HG02678 (cell line): ENCODE measurements around the gene TRIM3.
A peak's percentile ranks its signal among the peaks of the same experiment; 100 is the strongest.

Experiments
- ATAC-seq: cut with Tn5 transposase; IDR thresholded peaks from one replicate; pipeline ENCODE4 v1.9.1; 2021; ENCODE audit warnings: mild to moderate bottlenecking, moderate library complexity; ENCODE audit not compliant: unreplicated experiment

The TRIM3 gene

DNA sequence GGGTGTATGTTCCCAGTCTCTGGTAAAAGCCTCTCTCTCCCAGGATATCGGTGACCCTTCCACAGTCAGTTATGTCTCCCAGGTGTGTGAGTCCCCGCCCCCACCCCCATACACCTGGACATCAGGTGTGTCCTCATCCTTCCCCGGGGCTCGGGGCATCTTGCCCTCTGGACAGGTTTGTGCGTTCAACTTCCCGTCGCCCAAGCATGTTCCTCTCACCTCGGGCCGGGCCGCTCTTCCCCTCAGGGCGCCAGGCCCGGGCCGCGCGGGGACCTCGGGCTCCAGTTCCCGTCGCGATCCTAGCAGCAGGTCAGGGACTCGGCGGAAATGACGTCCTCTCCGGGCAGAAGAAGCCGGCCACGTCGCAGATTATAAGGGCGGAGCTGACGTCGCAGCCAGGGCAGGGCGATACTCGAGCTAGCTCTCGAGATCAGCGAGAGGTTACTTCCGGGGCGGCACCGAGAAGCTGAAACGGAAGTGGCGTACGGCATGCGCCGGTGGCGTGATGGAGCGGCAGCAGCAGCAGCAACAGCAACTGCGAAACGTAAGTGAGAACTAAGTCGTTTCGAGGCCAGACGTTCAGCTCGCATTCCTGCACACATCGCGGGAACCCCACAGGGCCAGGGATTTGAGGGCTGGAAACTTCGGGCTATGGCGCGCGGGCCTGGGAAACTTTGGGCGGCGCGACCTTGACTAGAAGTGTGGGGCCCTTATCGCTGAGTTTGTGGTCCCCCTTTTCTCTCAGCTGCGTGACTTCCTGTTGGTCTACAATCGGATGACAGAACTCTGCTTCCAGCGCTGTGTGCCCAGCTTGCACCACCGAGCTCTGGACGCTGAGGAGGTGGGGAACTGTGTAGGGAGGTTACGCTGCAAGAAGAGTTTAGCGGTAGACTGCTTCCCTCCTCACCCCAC, 7.5 kb upstream of the TRIM3 start, which contains the start of the genes ARFIP2 and TIMM10B:
Gene ARFIP2 (minus strand): TSS at position 320 of the 912 bp plus-strand sequence. CDS start 910 bp downstream, outside the sequence.
Gene TIMM10B (plus strand): TSS at position 490 of the 912 bp plus-strand sequence. CDS start 16 bp downstream, at position 506.
- ATAC-seq, result peak; percentile 99

DNA sequence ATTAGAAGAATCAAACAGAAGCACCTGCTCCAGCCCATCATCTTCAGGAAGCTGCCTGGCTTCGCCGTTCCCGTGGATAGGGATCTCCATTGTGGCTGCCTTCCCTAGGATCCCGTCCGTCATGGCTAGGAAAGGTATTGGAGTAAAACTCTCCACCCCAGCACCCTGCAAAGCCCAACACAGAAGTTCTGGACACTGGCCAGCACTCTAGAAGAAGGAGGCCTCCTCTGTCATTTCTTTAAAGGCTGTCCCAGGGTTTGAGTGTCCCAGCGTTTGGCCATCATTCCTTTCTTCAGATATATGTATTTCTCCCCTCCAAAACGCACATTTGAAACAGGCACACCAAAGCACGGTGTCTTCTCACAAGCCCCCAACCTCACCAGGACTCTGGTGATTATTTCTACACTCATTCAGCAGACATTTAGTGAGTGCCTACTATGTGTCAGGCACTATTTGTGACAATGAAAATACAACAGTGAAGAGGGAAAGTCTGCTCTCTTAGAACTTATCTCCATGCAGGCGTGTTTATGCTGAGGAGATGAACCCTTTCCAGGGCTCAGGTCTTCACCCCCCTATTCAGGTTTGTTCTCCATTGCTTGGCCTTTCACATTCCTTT, 6.7 kb upstream of the TRIM3 start:
- no peak for ATAC-seq

GRCh38 chr11:6476571-6476970, 2.8 kb upstream of the TRIM3 start:
- ATAC-seq, result no peak

DNA sequence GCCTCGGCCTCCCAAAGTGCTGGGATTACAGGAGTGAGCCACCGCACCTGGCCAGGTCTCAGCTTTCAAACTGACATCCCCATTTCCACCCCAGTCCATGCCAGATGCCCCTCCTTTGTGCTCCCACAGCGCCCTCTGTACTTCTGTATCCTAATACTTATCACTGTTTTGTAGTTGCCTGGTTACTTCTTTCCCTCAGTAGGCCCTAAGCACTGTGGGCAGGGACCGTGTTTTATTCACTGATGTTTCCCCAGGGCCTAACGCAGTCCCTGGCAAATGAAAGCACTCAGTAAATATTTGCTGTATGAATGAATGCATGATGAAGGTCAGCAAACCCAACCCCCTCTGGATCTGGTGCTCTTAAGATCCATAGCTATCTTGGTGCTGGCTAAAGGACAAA, 2.2 kb upstream of the TRIM3 start:
- ATAC-seq, result no peak

GRCh38 chr11:6474806-6475500, 1.2 kb upstream of the TRIM3 start:
- ATAC-seq, result no peak

GRCh38 chr11:6474413-6474792, 662 bp upstream of the TRIM3 start:
- ATAC-seq, result no peak

DNA sequence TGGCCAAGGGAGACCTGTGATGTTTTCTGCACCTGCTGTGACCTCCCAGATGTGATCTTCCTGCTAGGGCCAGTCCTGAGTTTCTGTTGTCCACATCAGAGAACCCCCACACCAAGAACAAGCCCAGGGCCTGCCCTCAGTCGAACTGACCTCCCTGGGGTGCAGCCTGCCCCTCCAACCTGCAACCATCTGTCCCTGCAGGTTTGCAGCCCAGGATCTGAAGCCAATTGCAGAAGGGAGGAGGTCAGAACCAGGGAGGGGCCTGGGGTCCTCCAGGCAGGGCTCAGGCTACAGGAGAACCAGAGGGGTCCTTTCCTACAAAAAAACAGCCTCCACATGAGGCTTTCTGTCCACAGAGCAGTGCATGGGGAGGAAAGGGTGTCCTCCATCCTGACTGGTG, 807 bp downstream of the TRIM3 start:
- ATAC-seq, result no peak

GRCh38 chr11:6469599-6469998, 4.1 kb downstream of the TRIM3 start:
- no peak for ATAC-seq

GRCh38 chr11:6468712-6469495, 4.8 kb downstream of the TRIM3 start:
- ATAC-seq, result no peak

GRCh38 chr11:6459099-6459450, 14.7 kb downstream of the TRIM3 start:
- ATAC-seq, result no peak

GRCh38 chr11:6458352-6459098, 15.2 kb downstream of the TRIM3 start:
- no peak for ATAC-seq

DNA sequence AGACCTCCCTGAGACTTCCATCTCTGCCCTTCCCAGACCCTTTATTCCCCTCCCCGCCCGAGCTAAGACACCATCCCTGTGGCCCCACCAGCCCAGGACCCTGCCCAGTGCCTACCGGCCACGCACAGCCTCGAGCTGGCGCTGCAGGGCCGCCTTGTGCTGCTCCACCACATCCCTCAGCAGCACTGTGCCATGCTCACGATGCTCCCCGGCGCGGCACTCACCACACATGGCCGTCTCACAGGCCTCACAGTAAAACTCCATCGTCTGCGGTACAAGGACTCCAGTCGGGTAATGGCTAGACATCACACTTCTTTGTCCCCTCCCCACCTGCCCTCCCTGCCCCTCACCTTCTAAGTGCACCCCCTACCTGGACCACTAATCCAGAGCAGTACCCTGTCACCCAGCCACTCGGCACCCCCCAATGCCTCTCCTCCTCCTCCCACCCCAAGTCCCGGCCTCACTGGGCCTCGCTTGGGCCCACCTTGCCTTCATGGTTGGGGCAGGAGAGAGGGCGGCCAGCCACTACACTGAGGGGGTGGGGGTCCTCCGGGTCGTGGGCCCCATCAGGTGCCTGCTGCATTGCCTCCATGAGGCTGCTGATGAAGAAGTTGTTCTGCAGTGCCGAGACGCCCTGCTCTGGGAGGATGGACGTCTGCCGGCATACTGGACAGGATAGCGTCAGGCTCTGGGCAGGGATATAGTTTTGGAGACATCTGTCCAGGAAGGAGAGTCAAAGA, 16.0 kb downstream of the TRIM3 start:
- ATAC-seq, result no peak

- no peak for ATAC-seq
These were observed 17.2 kb downstream of the TRIM3 start for GRCh38 chr11:6456361-6457073.

GRCh38 chr11:6455070-6455469, 18.7 kb downstream of the TRIM3 start:
- no peak for ATAC-seq

- no peak for ATAC-seq
These were observed 20.6 kb downstream of the TRIM3 start for GRCh38 chr11:6453152-6453551.

- no peak for ATAC-seq
These were observed 21.5 kb downstream of the TRIM3 start for GRCh38 chr11:6452219-6452618.

DNA sequence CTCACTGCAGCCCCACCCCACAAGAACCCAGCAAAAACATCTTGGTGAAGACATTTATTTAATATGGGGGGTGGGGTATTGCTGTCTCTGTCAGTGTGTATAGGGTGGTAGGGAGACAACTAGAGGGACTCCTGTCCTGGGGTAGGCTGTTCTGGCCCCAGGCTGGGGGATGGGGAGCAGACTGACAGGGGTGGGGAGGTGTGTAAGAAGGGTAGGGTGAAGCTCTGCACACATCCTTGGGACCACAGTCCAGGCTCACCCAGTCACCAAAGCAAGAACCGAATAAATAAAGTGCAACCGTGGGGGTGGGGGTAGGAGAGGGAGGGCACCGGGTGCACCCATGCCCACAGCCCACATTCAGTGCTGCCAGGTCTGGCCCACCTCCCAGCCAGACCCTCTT, 25.2 kb downstream of the TRIM3 start:
- no peak for ATAC-seq

- ATAC-seq, result peak; percentile 75
These were observed 30.3 kb downstream of the TRIM3 start for GRCh38 chr11:6443269-6444003.
